HepG2 (cell line): ENCODE data around the gene COL5A2. TPM values are rescaled to one million over a fixed set of nuclear protein-coding genes. Genes with fewer than 3 reads are reported as not detected.

Experiments
- ATAC-seq: fragments of 200-7000 bp; cut with Tn5 transposase; 3 replicates; pipeline ENCODE4 v1.9.1; 2020; ENCODE audit warnings: mild to moderate bottlenecking, moderate library complexity
- BruUV-seq: library from RNA; stranded (reverse); fragments of 400-500 nt; replicated peaks from 2 replicates; lab custom pipeline; 2021; lab: Mats Ljungman, UMichigan
- CTCF ChIA-PET: fragments of 300-600 bp; formaldehyde crosslinking; extraction: SDS; loops from one replicate; lab custom pipeline; 2021; ENCODE audit warnings: low total read pairs, inconsistent platforms, low intra/inter-chr PET ratio; lab: Yijun Ruan, JAX
- POLR2A ChIA-PET: fragments of 350-600 bp; sonication (Branson Sonifier 250); formaldehyde crosslinking; loops from one replicate; lab custom pipeline; 2020; ENCODE audit warnings: antibody characterized with exemption, inconsistent platforms; lab: Yijun Ruan, JAX
- DNase-seq: peaks from one replicate; pipeline ENCODE4 v3.0.0-alpha.2; 2015; ENCODE audit warnings: low spot score
- FAIRE-seq: peaks from 3 replicates; lab custom pipeline; 2011; peaks lifted over from hg19 to GRCh38; lab: Jason Lieb, UNC
- H2AFZ ChIP-seq: one replicate; pipeline ENCODE4 v1.6.1; 2011; ENCODE audit warnings: low read length, inconsistent platforms
- H3K27ac ChIP-seq: fragments of 300-600 bp; 3 replicates; pipeline ENCODE4 v1.8.0; 2011; ENCODE audit warnings: mixed run types, mild to moderate bottlenecking, mixed read lengths, low read length, inconsistent platforms; ENCODE audit not compliant: insufficient read depth; ENCODE audit errors: extremely low read length
- H3K27me3 ChIP-seq, 2 experiments: fragments of 200-600 bp in 1 of 2; 2 replicates in 1 of 2; 3 replicates in 1 of 2; pipeline versions ENCODE4 v1.6.0 to v1.8.0; 2011; ENCODE audit warnings: low read length in 2 of 2, mild to moderate bottlenecking in 2 of 2, moderate library complexity in 2 of 2, inconsistent platforms in 1 of 2; ENCODE audit not compliant: insufficient read depth in 2 of 2, control insufficient read depth in 1 of 2
- H3K36me3 ChIP-seq, 2 experiments: fragments of 200-600 bp in 1 of 2; replicated peaks in 1 of 2; 2 replicates in 1 of 2; 3 replicates in 1 of 2; pipeline versions ENCODE4 v1.5.1 to v1.8.0; 2011; ENCODE audit warnings: low read length in 2 of 2, inconsistent platforms in 1 of 2; ENCODE audit not compliant: insufficient read depth in 2 of 2, control insufficient read depth in 1 of 2
- H3K4me1 ChIP-seq: 2 replicates; pipeline ENCODE4 v1.5.1; 2012; ENCODE audit warnings: low read length, inconsistent platforms; ENCODE audit not compliant: insufficient read depth
- H3K4me2 ChIP-seq: 2 replicates; pipeline ENCODE4 v1.6.0; 2011; ENCODE audit warnings: low read depth, low read length, inconsistent platforms
- H3K4me3 ChIP-seq, 3 experiments: fragments of 200-600 bp in 1 of 3; sonication (generic), shearing (Covaris generic) in 1 of 3; replicated peaks in 1 of 3; 2 replicates each; pipeline ENCODE4 v1.5.1; 2011 to 2016; ENCODE audit warnings: low read length in 3 of 3, inconsistent platforms in 2 of 3, low read depth in 2 of 3, mild to moderate bottlenecking in 2 of 3, control low read depth in 1 of 3, mixed read lengths in 1 of 3; ENCODE audit not compliant: insufficient read depth in 1 of 3
- H3K79me2 ChIP-seq: one replicate; pipeline ENCODE4 v1.6.1; 2011; ENCODE audit warnings: low read length, inconsistent platforms; ENCODE audit not compliant: insufficient read depth
- H3K9ac ChIP-seq: 2 replicates; pipeline ENCODE4 v1.6.0; 2011; ENCODE audit warnings: mild to moderate bottlenecking, low read depth, low read length, inconsistent platforms; ENCODE audit not compliant: insufficient read depth
- H3K9me3 ChIP-seq: 2 replicates; pipeline ENCODE4 v1.5.1; 2012; ENCODE audit warnings: mild to moderate bottlenecking, low read length
- H4K20me1 ChIP-seq: 2 replicates; pipeline ENCODE4 v1.6.0; 2011; ENCODE audit warnings: inconsistent platforms, mild to moderate bottlenecking, low read length, moderate library complexity; ENCODE audit not compliant: insufficient read depth
- ATF7 ChIP-seq, 2 experiments: fragments of 450-650 bp in 1 of 2; sonication (generic) in 1 of 2; formaldehyde crosslinking in 1 of 2; IDR thresholded peaks; 2 replicates each; pipeline versions ENCODE4 v1.4.0 to v1.6.1; 2016 to 2020; ENCODE audit warnings: antibody characterized with exemption in 1 of 2, mild to moderate bottlenecking in 1 of 2, missing genetic modification reagents in 1 of 2
- CEBPB ChIP-seq: IDR thresholded peaks from 2 replicates; pipeline ENCODE4 v1.6.1; 2011; ENCODE audit warnings: low read depth, low read length, improper control_type of control experiment, borderline replicate concordance
- CHCHD3 ChIP-seq: sonication (generic); formaldehyde crosslinking; IDR thresholded peaks from 2 replicates; pipeline ENCODE4 v1.8.0; 2022; ENCODE audit warnings: mild to moderate bottlenecking, missing genetic modification reagents, moderate library complexity
- CREB1 ChIP-seq, 2 experiments: fragments of 450-650 bp in 1 of 2; IDR thresholded peaks; 2 replicates each; pipeline ENCODE4 v1.6.1; 2016 to 2017; ENCODE audit warnings: control low read depth in 1 of 2, mild to moderate bottlenecking in 1 of 2, missing compliant biosample characterization in 1 of 2, missing genetic modification characterization in 1 of 2
- NFATC3 ChIP-seq: sonication (generic); formaldehyde crosslinking; IDR thresholded peaks from 2 replicates; pipeline ENCODE4 v1.5.1; 2020; ENCODE audit warnings: mild to moderate bottlenecking, missing genetic modification reagents
- SUZ12 ChIP-seq: fragments of 150-350 bp; IDR thresholded peaks from 2 replicates; pipeline ENCODE4 v1.6.1; 2014; ENCODE audit warnings: low read depth, low read length
- ZNF136 ChIP-seq: sonication (generic); formaldehyde crosslinking; IDR thresholded peaks from 2 replicates; pipeline ENCODE4 v1.8.1; 2022; ENCODE audit warnings: low read depth, mild to moderate bottlenecking, moderate library complexity, missing genetic modification reagents
- ZNF160 ChIP-seq: sonication (generic); formaldehyde crosslinking; IDR thresholded peaks from 2 replicates; pipeline ENCODE4 v1.8.0; 2022; ENCODE audit warnings: mild to moderate bottlenecking, inconsistent platforms, missing genetic modification reagents
- ZNF333 ChIP-seq: sonication (generic); formaldehyde crosslinking; IDR thresholded peaks from 2 replicates; pipeline ENCODE4 v1.4.0; 2020; ENCODE audit warnings: mild to moderate bottlenecking, missing genetic modification reagents, borderline replicate concordance
- ZNF34 ChIP-seq: sonication (generic); formaldehyde crosslinking; IDR thresholded peaks from 2 replicates; pipeline ENCODE4 v1.4.0; 2020; ENCODE audit warnings: mild to moderate bottlenecking, missing genetic modification reagents, borderline replicate concordance
- ZNF713 ChIP-seq: sonication (generic); formaldehyde crosslinking; IDR thresholded peaks from 2 replicates; pipeline ENCODE4 v1.4.0; 2020; ENCODE audit warnings: mild to moderate bottlenecking, missing genetic modification reagents
- WGBS: methylation state at CpG from one replicate; pipeline ENCODE4 v1.1.6; 2017; ENCODE audit warnings: low lambda C conversion rate; 5-methylcytosine and 5-hydroxymethylcytosine counted together
- in situ Hi-C: cut with HindIII; loops from 2 replicates; pipeline ENCODE4 v1.10.0; 2017; ENCODE audit warnings: low pct_unique_long_range_greater_than_20kb; ENCODE audit not compliant: extremely low pct_ligation_motif_present
- intact Hi-C: fragments of 100-400 bp; cut with micrococcal nuclease; formaldehyde crosslinking; loops from one replicate; pipeline ENCODE4 v1.10.0; 2022; ENCODE audit not compliant: unreplicated experiment
- polyA plus RNA-seq, 8 experiments: library from polyadenylated mRNA; depleted of rRNA in 3 of 8; stranded (reverse) in 7 of 8; unstranded in 1 of 8; fragments of >200 nt; fragmentation: Illumina TruSeq in 4 of 8; extraction: Trizol in 4 of 8; gene quantifications; 2 replicates each; pipeline versions ENCODE4 v1.2.1 to v1.2.3, GENCODE V29; 2011 to 2016; ENCODE audit warnings: low read depth in 4 of 8, missing spikeins in 1 of 8, mixed read lengths in 1 of 8; ENCODE audit not compliant: insufficient read depth in 1 of 8
- total RNA-seq, 5 experiments: library from RNA; depleted of rRNA; stranded (reverse); fragments of >200 nt; fragmentation: Illumina TruSeq; extraction: Trizol; gene quantifications; 2 replicates each; pipeline ENCODE4 v1.2.3, GENCODE V29; 2016; ENCODE audit warnings: low read depth in 1 of 5
- TF ChIP-seq, protein P1 (sequence below): sonication (generic); formaldehyde crosslinking; IDR thresholded peaks from 2 replicates; pipeline ENCODE4 v1.4.0; 2020; ENCODE audit warnings: missing genetic modification reagents
- TF ChIP-seq, protein P2 (sequence below): sonication (generic); formaldehyde crosslinking; IDR thresholded peaks from 2 replicates; pipeline ENCODE4 v1.4.0; 2020; ENCODE audit warnings: mild to moderate bottlenecking, missing genetic modification reagents
- TF ChIP-seq, protein P3 (sequence below): sonication (generic); formaldehyde crosslinking; IDR thresholded peaks from 2 replicates; pipeline ENCODE4; 2020; ENCODE audit warnings: missing genetic modification reagents, mild to moderate bottlenecking, borderline replicate concordance

COL5A2 gene
- total and polyA plus RNA-seq, 2 of the 13 experiments (the other 11 are each of a cell fraction or from before 2014, with no cell fraction given), result 0.83 to 1.5 TPM

DNA sequence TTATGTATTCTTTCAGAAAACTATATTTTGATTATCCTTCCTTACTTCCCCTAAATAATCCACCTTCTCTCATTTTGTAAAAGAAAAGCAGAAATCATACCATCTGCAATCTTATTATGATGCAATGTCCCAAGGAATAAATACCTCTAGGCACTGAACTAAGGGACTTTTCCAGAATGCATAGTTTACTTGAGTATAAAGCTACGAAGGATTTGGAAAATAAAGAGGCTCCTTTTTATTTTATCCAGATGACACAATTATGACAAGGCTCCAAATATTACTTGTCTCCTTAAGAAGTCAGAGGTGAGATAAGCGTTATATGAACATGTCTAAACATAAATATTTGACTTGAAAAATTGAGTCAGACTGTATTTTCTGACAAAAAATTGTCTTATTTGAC, 133.2 kb downstream of the COL5A2 start:
- POLR2A ChIA-PET, result no interaction called here

DNA sequence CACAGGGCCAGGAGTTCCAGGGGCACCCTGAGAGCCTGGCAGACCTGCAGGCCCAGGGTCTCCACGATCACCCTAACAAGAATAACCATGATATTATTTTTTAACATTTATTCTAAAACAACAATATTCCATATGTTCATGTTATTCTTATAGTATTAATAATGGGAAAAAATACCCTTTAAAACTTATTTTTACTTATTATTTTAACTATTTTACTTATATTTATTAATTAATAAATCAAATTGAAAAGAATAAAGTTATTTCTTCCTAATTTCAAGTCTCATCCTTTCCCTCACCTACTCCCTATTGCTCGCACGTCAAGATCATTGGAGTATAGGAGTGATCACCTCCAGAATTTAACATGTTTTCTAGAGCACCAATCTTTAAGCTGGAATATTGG, 133.7 kb downstream of the COL5A2 start:
- no peak overlapping the region for H3K9ac ChIP-seq
- H3K4me1 ChIP-seq, result peaks cover 29% of the 10 kb centered on the region
- intact Hi-C loops (no loop called here), in situ Hi-C loops (no loop called here)
- H3K4me2 ChIP-seq, result no peak overlapping the region
- H3K27me3 ChIP-seq, result no peaks in the 10 kb centered on the region
- no peaks in the 10 kb centered on the region for H4K20me1 ChIP-seq
- BruUV-seq, result no TSS peak
- FAIRE-seq, result no peak
- no peak for ATAC-seq
- no peak overlapping the region for H2AFZ ChIP-seq
- WGBS, result 98% methylated on average over 3 of the region's 3 CpGs
- H3K36me3 ChIP-seq, result no peaks in the 10 kb centered on the region
- no peaks in the 10 kb centered on the region for H3K9me3 ChIP-seq
- ChIA-PET POLR2A (no interaction called here), CTCF (no interaction called here)
- H3K27ac ChIP-seq, result no peak overlapping the region
- DNase-seq, result no peak
- H3K4me3 ChIP-seq, result no peak overlapping the region
- H3K79me2 ChIP-seq, result no peaks in the 10 kb centered on the region
- TF ChIP-seq CREB1 (IDR thresholded peaks at IDR 0.05), result no peak
- TF ChIP-seq CREB1 (CRISPR knock-in tag; IDR thresholded peaks at IDR 0.05), result no peak
- TF ChIP-seq ZNF34, result no peak
- no peak for TF ChIP-seq ZNF333 (CRISPR knock-in tag)
- TF ChIP-seq, protein P1, sequence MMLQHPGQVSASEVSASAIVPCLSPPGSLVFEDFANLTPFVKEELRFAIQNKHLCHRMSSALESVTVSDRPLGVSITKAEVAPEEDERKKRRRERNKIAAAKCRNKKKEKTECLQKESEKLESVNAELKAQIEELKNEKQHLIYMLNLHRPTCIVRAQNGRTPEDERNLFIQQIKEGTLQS, result no peak
- TF ChIP-seq ZNF160 (CRISPR knock-in tag), result no peak
- no peak for TF ChIP-seq ZNF713
- no peak for TF ChIP-seq ZNF136 (CRISPR knock-in tag)
- TF ChIP-seq SUZ12, result no peak
- no peak for TF ChIP-seq NFATC3 (CRISPR knock-in tag)
- TF ChIP-seq, protein P2, sequence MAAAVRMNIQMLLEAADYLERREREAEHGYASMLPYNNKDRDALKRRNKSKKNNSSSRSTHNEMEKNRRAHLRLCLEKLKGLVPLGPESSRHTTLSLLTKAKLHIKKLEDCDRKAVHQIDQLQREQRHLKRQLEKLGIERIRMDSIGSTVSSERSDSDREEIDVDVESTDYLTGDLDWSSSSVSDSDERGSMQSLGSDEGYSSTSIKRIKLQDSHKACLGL (CRISPR knock-in tag), result no peak
- TF ChIP-seq, protein P3, sequence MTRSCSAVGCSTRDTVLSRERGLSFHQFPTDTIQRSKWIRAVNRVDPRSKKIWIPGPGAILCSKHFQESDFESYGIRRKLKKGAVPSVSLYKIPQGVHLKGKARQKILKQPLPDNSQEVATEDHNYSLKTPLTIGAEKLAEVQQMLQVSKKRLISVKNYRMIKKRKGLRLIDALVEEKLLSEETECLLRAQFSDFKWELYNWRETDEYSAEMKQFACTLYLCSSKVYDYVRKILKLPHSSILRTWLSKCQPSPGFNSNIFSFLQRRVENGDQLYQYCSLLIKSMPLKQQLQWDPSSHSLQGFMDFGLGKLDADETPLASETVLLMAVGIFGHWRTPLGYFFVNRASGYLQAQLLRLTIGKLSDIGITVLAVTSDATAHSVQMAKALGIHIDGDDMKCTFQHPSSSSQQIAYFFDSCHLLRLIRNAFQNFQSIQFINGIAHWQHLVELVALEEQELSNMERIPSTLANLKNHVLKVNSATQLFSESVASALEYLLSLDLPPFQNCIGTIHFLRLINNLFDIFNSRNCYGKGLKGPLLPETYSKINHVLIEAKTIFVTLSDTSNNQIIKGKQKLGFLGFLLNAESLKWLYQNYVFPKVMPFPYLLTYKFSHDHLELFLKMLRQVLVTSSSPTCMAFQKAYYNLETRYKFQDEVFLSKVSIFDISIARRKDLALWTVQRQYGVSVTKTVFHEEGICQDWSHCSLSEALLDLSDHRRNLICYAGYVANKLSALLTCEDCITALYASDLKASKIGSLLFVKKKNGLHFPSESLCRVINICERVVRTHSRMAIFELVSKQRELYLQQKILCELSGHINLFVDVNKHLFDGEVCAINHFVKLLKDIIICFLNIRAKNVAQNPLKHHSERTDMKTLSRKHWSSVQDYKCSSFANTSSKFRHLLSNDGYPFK (CRISPR knock-in tag), result no peak

More for the DNA sequence above, 133.2 kb downstream of the COL5A2 start:
- H3K36me3 ChIP-seq, result no peaks in the 10 kb centered on the region
- no peak overlapping the region for H3K4me2 ChIP-seq
- no peak overlapping the region for H3K27ac ChIP-seq
- H3K4me3 ChIP-seq, result no peak overlapping the region
- BruUV-seq, result no TSS peak
- DNase-seq, result no peak
- H3K27me3 ChIP-seq, result no peaks in the 10 kb centered on the region
- WGBS, result 94% methylated on average over 2 of the region's 2 CpGs
- TF ChIP-seq ATF7 (IDR thresholded peaks at IDR 0.05) (peak; percentile 41; the same call in 1 of the 2 replicates), ATF7 (CRISPR knock-in tag; IDR thresholded peaks at IDR 0.05) (no peak), CEBPB (peak; percentile 37; the same call in 1 of the 2 replicates), CHCHD3 (no peak)
- CTCF ChIA-PET, result no interaction called here
- H4K20me1 ChIP-seq, result no peaks in the 10 kb centered on the region
- no peak for ATAC-seq
- H2AFZ ChIP-seq, result no peak overlapping the region
- H3K9ac ChIP-seq, result no peak overlapping the region
- no peaks in the 10 kb centered on the region for H3K79me2 ChIP-seq
- no peak for FAIRE-seq
- intact Hi-C loops, result no loop called here
- peaks cover 33% of the 10 kb centered on the region for H3K4me1 ChIP-seq
- H3K9me3 ChIP-seq, result no peaks in the 10 kb centered on the region
- in situ Hi-C loops, result no loop called here
